ENCODE results near the gene BTBD9.

DNA sequence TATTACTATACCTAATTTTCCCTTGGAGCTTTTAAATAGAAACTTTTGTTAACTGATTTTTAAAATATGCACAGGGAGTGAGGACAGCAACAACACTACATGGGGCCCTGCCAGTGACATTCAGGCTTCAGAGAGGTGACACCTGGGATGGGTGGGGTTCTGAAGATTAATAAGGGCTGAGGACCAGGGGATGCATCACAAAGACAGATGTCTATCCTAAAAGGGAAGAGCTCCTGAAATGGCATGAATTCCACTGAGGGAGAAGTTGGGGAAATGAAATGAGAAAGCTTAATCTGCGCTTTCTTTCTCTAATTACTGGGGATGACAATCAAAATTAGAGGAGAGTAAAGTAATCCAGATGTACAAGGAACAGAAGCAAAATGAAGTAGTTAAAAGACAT, 162.8 kb downstream of the BTBD9 start:
- TF ChIP-seq POLR2A (IDR thresholded peaks at IDR 0.05; ENCODE audit: low read depth, low read length) (no peak), FOS (IDR thresholded peaks at IDR 0.05; ENCODE audit: borderline replicate concordance, insufficient read depth, low read length) (no peak), GATA2 (IDR thresholded peaks at IDR 0.05; ENCODE audit: insufficient read depth, insufficient read length, low read depth, low read length) (no peak), MYC (IDR thresholded peaks at IDR 0.05; ENCODE audit: low read depth, low read length) (no peak), JUN (IDR thresholded peaks at IDR 0.05; ENCODE audit: borderline replicate concordance, insufficient read depth, insufficient read length, low read depth) (no peak)
- TF ChIP-seq, protein P1, sequence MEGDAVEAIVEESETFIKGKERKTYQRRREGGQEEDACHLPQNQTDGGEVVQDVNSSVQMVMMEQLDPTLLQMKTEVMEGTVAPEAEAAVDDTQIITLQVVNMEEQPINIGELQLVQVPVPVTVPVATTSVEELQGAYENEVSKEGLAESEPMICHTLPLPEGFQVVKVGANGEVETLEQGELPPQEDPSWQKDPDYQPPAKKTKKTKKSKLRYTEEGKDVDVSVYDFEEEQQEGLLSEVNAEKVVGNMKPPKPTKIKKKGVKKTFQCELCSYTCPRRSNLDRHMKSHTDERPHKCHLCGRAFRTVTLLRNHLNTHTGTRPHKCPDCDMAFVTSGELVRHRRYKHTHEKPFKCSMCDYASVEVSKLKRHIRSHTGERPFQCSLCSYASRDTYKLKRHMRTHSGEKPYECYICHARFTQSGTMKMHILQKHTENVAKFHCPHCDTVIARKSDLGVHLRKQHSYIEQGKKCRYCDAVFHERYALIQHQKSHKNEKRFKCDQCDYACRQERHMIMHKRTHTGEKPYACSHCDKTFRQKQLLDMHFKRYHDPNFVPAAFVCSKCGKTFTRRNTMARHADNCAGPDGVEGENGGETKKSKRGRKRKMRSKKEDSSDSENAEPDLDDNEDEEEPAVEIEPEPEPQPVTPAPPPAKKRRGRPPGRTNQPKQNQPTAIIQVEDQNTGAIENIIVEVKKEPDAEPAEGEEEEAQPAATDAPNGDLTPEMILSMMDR (IDR thresholded peaks at IDR 0.05; ENCODE audit: extremely low read depth in 1 of 2, insufficient read depth in 1 of 2, low read depth in 1 of 2, low read length in 2 of 2) = no peak

Measured in endothelial cell of umbilical vein (primary cell).